ENCODE measurements around the gene NPW.

DNA sequence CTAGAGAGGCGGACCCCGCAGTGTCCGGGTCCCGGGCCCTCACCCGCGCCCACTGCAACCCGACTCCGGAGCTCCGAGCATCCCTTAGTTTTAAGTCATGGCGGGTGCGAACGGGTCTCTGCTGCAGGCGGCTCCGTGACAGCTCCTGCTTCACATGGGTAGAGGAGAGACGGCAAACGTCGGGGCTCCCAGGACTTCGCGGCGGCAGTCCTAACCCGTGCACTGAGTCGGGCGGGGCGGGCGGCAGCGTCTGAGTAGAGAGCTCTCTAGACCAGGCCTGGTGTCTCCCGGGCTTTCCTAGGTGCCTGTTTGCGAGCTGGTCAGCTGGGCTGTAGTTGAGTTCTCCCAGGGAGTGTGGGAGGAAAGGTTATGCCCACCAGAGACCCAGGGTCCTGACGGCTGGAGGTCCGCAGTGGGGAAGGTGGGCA is 28.5 kb downstream of the NPW start:
- TF ChIP-seq EZH2 (IDR thresholded peaks at IDR 0.05; ENCODE audit: insufficient read depth, poor library complexity, severe bottlenecking): no peak
- TF ChIP-seq EZH2phosphoT487 (IDR thresholded peaks at IDR 0.05; ENCODE audit: insufficient read depth, low read depth): no peak

Data from GM23248 (cell line).